ENCODE measurements around the gene KRT85.

KRT85 gene

GRCh38 chr12:52394836-52395405 is 27.6 kb upstream of the KRT85 start:
- DNase-seq = no peak

- DNase-seq = no peak
These were observed 25.3 kb upstream of the KRT85 start for GRCh38 chr12:52392465-52393007.

- no peak for DNase-seq
These were observed 24.3 kb upstream of the KRT85 start for GRCh38 chr12:52391618-52392002.

GRCh38 chr12:52390739-52391617 is 23.7 kb upstream of the KRT85 start:
- DNase-seq = no peak

- no peak for DNase-seq
These were observed 22.3 kb upstream of the KRT85 start for GRCh38 chr12:52389313-52390207.

GRCh38 chr12:52387859-52388258 is 20.6 kb upstream of the KRT85 start:
- no peak for DNase-seq

GRCh38 chr12:52385226-52385702 is 18.0 kb upstream of the KRT85 start, which contains the start of gene KRT84:
Gene KRT84 (minus strand): TSS chr12:52385652. CDS start chr12:52385585, 67 bp downstream.
- no peak for DNase-seq

GRCh38 chr12:52383331-52383730 is 16.1 kb upstream of the KRT85 start:
- no peak for DNase-seq

GRCh38 chr12:52382854-52383253 is 15.6 kb upstream of the KRT85 start:
- DNase-seq = no peak

- no peak for DNase-seq
These were observed 13.9 kb upstream of the KRT85 start for GRCh38 chr12:52381206-52381605.

- no peak for DNase-seq
These were observed 13.0 kb upstream of the KRT85 start for GRCh38 chr12:52380271-52380694.

- no peak for DNase-seq
These were observed 12.3 kb upstream of the KRT85 start for GRCh38 chr12:52379536-52379935.

GRCh38 chr12:52378091-52378490 is 10.8 kb upstream of the KRT85 start:
- DNase-seq = no peak

GRCh38 chr12:52377266-52377665 is 10.0 kb upstream of the KRT85 start:
- DNase-seq = no peak

GRCh38 chr12:52372216-52373154 is 5.2 kb upstream of the KRT85 start:
- DNase-seq = no peak

- DNase-seq = no peak
These were observed 4.4 kb upstream of the KRT85 start for GRCh38 chr12:52371716-52372115.

GRCh38 chr12:52370926-52371608 is 3.8 kb upstream of the KRT85 start:
- no peak for DNase-seq

GRCh38 chr12:52369809-52370208 is 2.5 kb upstream of the KRT85 start:
- no peak for DNase-seq

GRCh38 chr12:52369211-52369610 is 1.9 kb upstream of the KRT85 start:
- no peak for DNase-seq

GRCh38 chr12:52368508-52368907 is 1.2 kb upstream of the KRT85 start:
- DNase-seq = no peak

- no peak for DNase-seq
These were observed 595 bp upstream of the KRT85 start for GRCh38 chr12:52367876-52368275.
